HG02610 (cell line): ENCODE data around the gene TMIE.
"Not testable (repeated sequence)": the region's sequence is repeated elsewhere in the genome, so short reads cannot be mapped to it uniquely, and the experiment has no call there.

Source experiments
- ATAC-seq: cut with Tn5 transposase; IDR thresholded peaks from one replicate; pipeline ENCODE4 v1.9.1; 2021; ENCODE audit warnings: mild to moderate bottlenecking, moderate library complexity; ENCODE audit not compliant: unreplicated experiment

Gene TMIE

GRCh38 chr3:46719044-46719565 is 17.9 kb downstream of the TMIE start:
- no peak for ATAC-seq

- no peak for ATAC-seq
Measured at GRCh38 chr3:46719735-46720271, 18.6 kb downstream of the TMIE start.

- ATAC-seq, result no peak
Measured at GRCh38 chr3:46721009-46721408, 19.8 kb downstream of the TMIE start.

GRCh38 chr3:46722443-46722842 is 21.3 kb downstream of the TMIE start:
- no peak for ATAC-seq

GRCh38 chr3:46724424-46724823 is 23.2 kb downstream of the TMIE start:
- ATAC-seq, result no peak

GRCh38 chr3:46725621-46726314 is 24.6 kb downstream of the TMIE start:
- ATAC-seq, result no peak

- ATAC-seq, result no peak
Measured at GRCh38 chr3:46729038-46729437, 27.8 kb downstream of the TMIE start.

GRCh38 chr3:46730819-46731218 is 29.6 kb downstream of the TMIE start:
- no peak for ATAC-seq

GRCh38 chr3:46731795-46732194 is 30.6 kb downstream of the TMIE start:
- no peak for ATAC-seq

GRCh38 chr3:46733026-46733800 is 32.0 kb downstream of the TMIE start:
- no peak for ATAC-seq

GRCh38 chr3:46734773-46735172 is 33.6 kb downstream of the TMIE start:
- no peak for ATAC-seq

GRCh38 chr3:46736006-46736872 is 35.0 kb downstream of the TMIE start:
- ATAC-seq, result no peak

- no peak for ATAC-seq
Measured at GRCh38 chr3:46737329-46737731, 36.1 kb downstream of the TMIE start.

GRCh38 chr3:46739565-46739964 is 38.4 kb downstream of the TMIE start:
- ATAC-seq, result not testable (repeated sequence)

- no peak for ATAC-seq
Measured at GRCh38 chr3:46742992-46743585, 41.9 kb downstream of the TMIE start.

- no peak for ATAC-seq
Measured at GRCh38 chr3:46746711-46747110, 45.5 kb downstream of the TMIE start.

GRCh38 chr3:46748170-46748569 is 47.0 kb downstream of the TMIE start:
- no peak for ATAC-seq

GRCh38 chr3:46749129-46749528 is 47.9 kb downstream of the TMIE start:
- ATAC-seq, result no peak

- ATAC-seq, result no peak
Measured at GRCh38 chr3:46750555-46751038, 49.4 kb downstream of the TMIE start.

GRCh38 chr3:46753127-46753526 is 51.9 kb downstream of the TMIE start:
- ATAC-seq, result not testable (repeated sequence)
